Progenitor cell of endocrine pancreas (in vitro differentiated cells): ENCODE data around the gene TRPC4AP. TPM values are rescaled to one million over a fixed set of nuclear protein-coding genes. Genes with fewer than 3 reads are reported as not detected.

Experiments used
- DNase-seq: peaks from one replicate; pipeline ENCODE4 v3.0.0; 2021; ENCODE audit warnings: low spot score; ENCODE audit not compliant: unreplicated experiment
- H3K27ac Mint-ChIP-seq: 2 replicates; pipeline ENCODE4 v1.8.0; 2021; ENCODE audit warnings: mild to moderate bottlenecking, moderate library complexity, mixed read lengths
- H3K27me3 Mint-ChIP-seq: 2 replicates; pipeline ENCODE4 v1.8.0; 2021; ENCODE audit warnings: mixed read lengths
- H3K36me3 Mint-ChIP-seq: 2 replicates; pipeline ENCODE4 v1.8.0; 2022; ENCODE audit warnings: mixed read lengths; ENCODE audit not compliant: insufficient read depth
- H3K4me1 Mint-ChIP-seq: 2 replicates; pipeline ENCODE4 v1.8.0; 2021; ENCODE audit warnings: low read depth, mixed read lengths
- H3K4me3 Mint-ChIP-seq: 2 replicates; pipeline ENCODE4 v1.8.0; 2021; ENCODE audit warnings: low read depth, mild to moderate bottlenecking, moderate library complexity, mixed read lengths
- H3K9me3 Mint-ChIP-seq: 2 replicates; pipeline ENCODE4 v1.8.0; 2021; ENCODE audit warnings: low read depth, mixed read lengths
- CTCF ChIP-seq: fragments of 200-600 bp; sonication (generic); IDR thresholded peaks from one replicate; pipeline ENCODE4 v1.5.0; 2021; ENCODE audit warnings: antibody characterized with exemption, mild to moderate bottlenecking; ENCODE audit not compliant: unreplicated experiment
- total RNA-seq: library from RNA; stranded (reverse); gene quantifications from 2 replicates; pipeline ENCODE4 v1.2.1, GENCODE V29; 2021

TRPC4AP gene
- total RNA-seq, 1 donor from 2014 or later: 122 TPM

GRCh38 chr20:35104685-35105295, 12.2 kb upstream of the TRPC4AP start:
- Mint-ChIP-seq H3K4me1 (no peaks in the 10 kb centered on the region), H3K27me3 (no peaks in the 10 kb centered on the region), H3K4me3 (no peak overlapping the region), H3K36me3 (no peaks in the 10 kb centered on the region), H3K9me3 (no peaks in the 10 kb centered on the region), H3K27ac (no peak overlapping the region)
- TF ChIP-seq CTCF: no peak
- no peak for DNase-seq

- Mint-ChIP-seq H3K27ac (no peak overlapping the region), H3K4me3 (no peak overlapping the region), H3K36me3 (no peaks in the 10 kb centered on the region), H3K27me3 (no peaks in the 10 kb centered on the region), H3K9me3 (no peaks in the 10 kb centered on the region), H3K4me1 (no peaks in the 10 kb centered on the region)
- TF ChIP-seq CTCF: no peak
- DNase-seq: no peak
Observed at GRCh38 chr20:35101620-35102019, 9.0 kb upstream of the TRPC4AP start.

GRCh38 chr20:35093267-35093884, 769 bp upstream of the TRPC4AP start:
- H3K4me3 Mint-ChIP-seq: peak overlapping the region; percentile 79
- H3K27me3 Mint-ChIP-seq: no peaks in the 10 kb centered on the region
- DNase-seq: no peak
- peak overlapping the region; percentile 91 for H3K27ac Mint-ChIP-seq
- H3K9me3 Mint-ChIP-seq: no peaks in the 10 kb centered on the region
- peaks cover 21% of the 10 kb centered on the region for H3K4me1 Mint-ChIP-seq
- H3K36me3 Mint-ChIP-seq: peaks cover 3% of the 10 kb centered on the region
- TF ChIP-seq CTCF: no peak

GRCh38 chr20:35091816-35092523, 637 bp downstream of the TRPC4AP start:
- no peak for DNase-seq
- peaks cover 29% of the 10 kb centered on the region for H3K4me1 Mint-ChIP-seq
- H3K4me3 Mint-ChIP-seq: peak overlapping the region; percentile 79
- peaks cover 5% of the 10 kb centered on the region for H3K36me3 Mint-ChIP-seq
- no peak for TF ChIP-seq CTCF
- H3K27ac Mint-ChIP-seq: peak overlapping the region; percentile 94
- no peaks in the 10 kb centered on the region for H3K27me3 Mint-ChIP-seq
- H3K9me3 Mint-ChIP-seq: no peaks in the 10 kb centered on the region

- Mint-ChIP-seq H3K27ac (peak overlapping the region; percentile 12), H3K4me1 (peaks cover 29% of the 10 kb centered on the region), H3K36me3 (peaks cover 6% of the 10 kb centered on the region), H3K9me3 (no peaks in the 10 kb centered on the region), H3K27me3 (no peaks in the 10 kb centered on the region), H3K4me3 (no peak overlapping the region)
- DNase-seq: no peak
- TF ChIP-seq CTCF: no peak
Observed at GRCh38 chr20:35088231-35089145, 4.1 kb downstream of the TRPC4AP start.
